NCI-H146 treated with DMSO at 0.1 percent for 48 hours (cell line): ENCODE results near the gene MAD2L1BP.
"Not testable (repeated sequence)": the region's sequence is repeated elsewhere in the genome, so short reads cannot be mapped to it uniquely, and the experiment has no call there.

ENCODE experiments used
- DNase-seq: peaks from one replicate; lab custom pipeline; 2025; ENCODE audit not compliant: unreplicated experiment; lab: John Stamatoyannopoulos, UW

MAD2L1BP gene, protein sequence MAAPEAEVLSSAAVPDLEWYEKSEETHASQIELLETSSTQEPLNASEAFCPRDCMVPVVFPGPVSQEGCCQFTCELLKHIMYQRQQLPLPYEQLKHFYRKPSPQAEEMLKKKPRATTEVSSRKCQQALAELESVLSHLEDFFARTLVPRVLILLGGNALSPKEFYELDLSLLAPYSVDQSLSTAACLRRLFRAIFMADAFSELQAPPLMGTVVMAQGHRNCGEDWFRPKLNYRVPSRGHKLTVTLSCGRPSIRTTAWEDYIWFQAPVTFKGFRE

GRCh38 chr6:43635387-43636307 lies at the start of gene MAD2L1BP:
TSS of gene MAD2L1BP (plus strand) at chr6:43635840. CDS start at chr6:43635876, 36 bp downstream.
- peak; percentile 85 for DNase-seq

DNA sequence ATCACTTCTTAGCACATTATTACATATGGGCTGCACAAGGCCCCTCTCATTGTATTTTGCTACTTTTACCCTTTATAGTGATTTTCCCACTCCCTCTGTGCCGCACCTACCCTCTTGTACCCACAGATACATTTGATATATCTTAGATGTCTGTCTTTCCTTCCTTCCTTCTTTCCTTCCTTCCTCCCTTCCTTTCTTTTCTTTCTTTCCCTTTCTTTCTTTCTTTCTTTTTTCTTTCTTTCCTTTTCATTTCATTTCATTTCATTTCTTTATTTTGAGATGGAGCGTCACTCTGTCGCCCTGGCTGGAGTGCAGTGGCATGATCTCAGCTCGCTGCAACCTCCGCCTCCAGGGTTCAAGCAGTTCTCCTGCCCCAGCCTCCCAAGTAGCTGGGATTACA lies 47.4 kb upstream of the MAD2L1BP start:
- DNase-seq = no peak

- DNase-seq = not testable (repeated sequence)
These were observed 46.1 kb upstream of the MAD2L1BP start for GRCh38 chr6:43589564-43589963.

DNA sequence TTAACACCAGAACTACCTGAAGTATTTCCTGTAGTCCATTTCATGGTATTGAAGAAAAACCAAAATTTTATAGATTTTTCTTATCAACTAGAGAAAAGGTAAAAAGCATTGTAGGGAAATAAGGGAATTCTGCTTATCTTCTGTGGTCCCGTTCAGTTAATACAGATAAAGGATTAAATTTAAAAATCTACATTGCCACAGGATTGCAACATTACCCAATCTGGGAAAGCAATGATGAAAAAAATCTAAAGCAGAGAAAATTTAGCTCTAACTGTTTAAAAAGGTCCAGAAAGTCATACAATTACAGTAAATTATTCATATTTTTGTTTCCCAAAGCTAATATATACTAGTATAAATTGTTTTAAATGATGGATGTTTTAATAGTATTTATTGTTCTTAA lies 41.7 kb upstream of the MAD2L1BP start:
- no peak for DNase-seq

DNA sequence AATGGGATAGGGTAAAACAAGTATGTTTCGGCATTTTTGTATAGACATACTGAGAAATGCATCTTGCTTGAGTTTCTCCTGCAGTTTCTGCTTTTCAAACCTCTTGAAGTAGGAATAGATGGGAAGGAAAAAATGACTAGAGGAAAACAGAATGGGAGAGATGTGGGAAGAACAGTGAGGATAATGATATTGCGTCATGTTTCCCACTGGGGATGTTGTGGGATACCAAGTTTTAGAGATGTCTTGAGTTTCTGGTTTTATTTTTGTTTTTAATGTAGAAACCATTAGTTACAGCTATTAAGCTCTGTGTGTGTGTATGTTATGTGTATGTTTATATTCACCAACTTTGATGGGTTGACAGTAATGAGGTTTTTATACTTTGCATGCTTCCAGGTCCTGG lies 35.0 kb upstream of the MAD2L1BP start:
- no peak for DNase-seq

DNA sequence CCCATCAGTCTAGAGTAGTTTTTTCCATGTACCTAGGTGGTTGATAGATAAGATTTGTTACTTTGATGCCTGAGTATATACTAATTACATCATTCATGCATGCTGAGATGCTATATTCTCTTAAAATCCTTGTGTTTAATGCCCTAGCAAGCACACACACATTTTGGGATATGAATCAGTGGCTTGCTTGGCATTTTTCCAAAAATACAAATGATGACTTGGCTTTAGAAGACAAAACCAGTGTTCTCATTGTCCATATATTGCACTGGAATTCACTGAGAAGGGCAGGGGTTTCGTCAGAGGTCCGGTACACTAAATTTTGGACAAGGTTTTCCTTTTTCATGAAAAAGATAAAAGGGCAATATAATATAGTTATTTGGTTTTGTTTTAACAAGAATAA lies 31.5 kb upstream of the MAD2L1BP start:
- no peak for DNase-seq

DNA sequence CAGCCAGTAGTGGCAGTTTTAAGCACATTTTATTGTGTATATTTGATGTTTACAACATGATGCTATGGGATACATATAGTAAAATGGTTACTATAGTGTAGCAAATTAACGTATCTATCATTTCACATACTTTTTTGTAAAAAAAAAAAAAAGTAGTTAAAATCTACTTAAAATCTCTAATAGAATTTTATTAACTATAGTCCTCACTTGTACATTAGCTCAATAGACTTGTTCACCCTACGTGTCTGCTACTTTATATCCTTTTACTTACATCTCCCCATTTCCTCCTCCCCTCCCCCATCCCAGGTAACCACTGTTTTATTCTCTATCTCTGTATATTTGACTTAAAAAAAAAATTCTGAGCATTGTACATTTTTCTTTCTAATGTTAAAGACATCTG lies 29.6 kb upstream of the MAD2L1BP start:
- DNase-seq = no peak

DNA sequence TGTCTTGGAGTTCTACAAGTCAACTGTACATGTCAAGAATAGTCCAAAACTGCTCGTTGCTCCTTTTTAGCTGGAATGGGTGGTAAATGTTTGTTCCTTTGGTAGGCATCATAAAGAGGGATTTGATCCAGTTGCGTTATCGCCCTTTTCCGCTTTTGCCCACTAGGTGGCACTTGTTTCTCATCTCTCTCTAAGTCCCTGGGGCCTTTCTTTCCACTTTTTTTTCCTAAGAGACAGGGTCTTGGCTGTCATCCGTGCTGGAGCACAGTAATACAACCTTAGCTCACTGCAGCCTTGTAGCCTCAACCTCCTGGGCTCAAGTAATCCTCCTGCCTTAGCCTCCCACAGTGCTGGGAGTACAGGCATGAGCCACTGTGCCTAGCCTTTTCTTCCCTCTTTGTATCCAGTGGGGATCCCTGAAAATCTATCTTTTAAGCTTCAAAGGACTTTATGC lies 27.3 kb upstream of the MAD2L1BP start:
- DNase-seq = peak; percentile 88

DNA sequence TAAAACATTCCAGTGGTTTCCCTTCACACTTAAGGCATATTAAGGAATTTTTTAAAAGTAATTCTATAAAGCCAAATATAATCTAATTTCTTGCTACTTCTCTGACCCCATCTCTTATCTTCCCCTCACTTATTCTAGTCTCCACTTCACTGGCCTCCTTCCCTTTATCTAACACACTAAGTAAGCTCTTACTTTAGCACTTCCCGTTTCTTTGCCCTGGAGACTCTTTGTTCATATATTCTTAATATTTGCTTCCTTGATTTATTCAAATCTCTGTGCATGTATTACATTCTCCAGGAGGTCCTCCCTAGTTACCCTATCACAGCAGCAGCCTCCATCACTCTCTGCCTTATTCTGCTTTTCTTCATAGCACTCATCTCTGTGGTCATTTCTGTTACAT lies 26.8 kb upstream of the MAD2L1BP start:
- DNase-seq = no peak

DNA sequence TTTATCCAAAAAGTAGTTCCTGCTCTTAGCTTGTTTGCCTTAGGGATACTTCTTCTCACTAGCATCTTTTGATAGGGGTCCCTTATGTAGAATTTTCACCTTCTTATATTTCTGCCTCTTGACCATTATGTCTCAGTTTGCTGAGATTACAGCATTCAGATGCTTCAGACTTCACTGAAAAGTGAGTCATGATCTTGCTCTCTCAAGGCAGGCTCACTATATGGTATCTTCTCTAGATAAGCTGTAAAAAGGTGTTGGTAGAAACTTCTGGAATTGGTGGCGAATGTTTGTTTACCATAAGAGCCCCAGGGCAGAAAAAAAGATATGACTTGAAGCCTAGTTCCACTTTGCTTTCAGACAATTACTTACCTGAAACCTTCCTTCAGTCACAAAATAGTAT lies 26.2 kb upstream of the MAD2L1BP start:
- no peak for DNase-seq

- no peak for DNase-seq
These were observed 25.2 kb upstream of the MAD2L1BP start for GRCh38 chr6:43610431-43610830.

GRCh38 chr6:43613721-43614395 lies 21.8 kb upstream of the MAD2L1BP start:
- no peak for DNase-seq

- no peak for DNase-seq
These were observed 21.3 kb upstream of the MAD2L1BP start for GRCh38 chr6:43614396-43614730.

- DNase-seq = no peak
These were observed 18.7 kb upstream of the MAD2L1BP start for GRCh38 chr6:43616725-43617472.

GRCh38 chr6:43621078-43621835 lies 14.4 kb upstream of the MAD2L1BP start:
- no peak for DNase-seq

DNA sequence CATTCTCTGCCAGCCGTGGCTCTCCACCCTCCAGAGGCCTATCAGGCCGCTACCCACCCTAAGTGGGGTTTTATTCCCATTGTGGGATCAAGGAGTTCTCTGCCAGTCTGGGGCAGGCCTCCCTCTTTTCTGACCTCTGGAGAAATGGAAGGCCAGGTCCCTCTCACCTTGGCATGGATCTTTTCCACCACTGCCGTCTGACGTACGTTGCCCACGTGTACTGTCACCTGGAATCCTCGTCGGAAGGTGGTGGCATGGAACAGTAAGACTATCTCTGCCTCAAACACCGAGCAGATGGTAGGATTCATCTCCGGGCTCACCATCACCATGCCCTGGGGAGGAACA lies 13.8 kb upstream of the MAD2L1BP start:
- no peak for DNase-seq

- no peak for DNase-seq
These were observed 13.1 kb upstream of the MAD2L1BP start for GRCh38 chr6:43622541-43622940.

DNA sequence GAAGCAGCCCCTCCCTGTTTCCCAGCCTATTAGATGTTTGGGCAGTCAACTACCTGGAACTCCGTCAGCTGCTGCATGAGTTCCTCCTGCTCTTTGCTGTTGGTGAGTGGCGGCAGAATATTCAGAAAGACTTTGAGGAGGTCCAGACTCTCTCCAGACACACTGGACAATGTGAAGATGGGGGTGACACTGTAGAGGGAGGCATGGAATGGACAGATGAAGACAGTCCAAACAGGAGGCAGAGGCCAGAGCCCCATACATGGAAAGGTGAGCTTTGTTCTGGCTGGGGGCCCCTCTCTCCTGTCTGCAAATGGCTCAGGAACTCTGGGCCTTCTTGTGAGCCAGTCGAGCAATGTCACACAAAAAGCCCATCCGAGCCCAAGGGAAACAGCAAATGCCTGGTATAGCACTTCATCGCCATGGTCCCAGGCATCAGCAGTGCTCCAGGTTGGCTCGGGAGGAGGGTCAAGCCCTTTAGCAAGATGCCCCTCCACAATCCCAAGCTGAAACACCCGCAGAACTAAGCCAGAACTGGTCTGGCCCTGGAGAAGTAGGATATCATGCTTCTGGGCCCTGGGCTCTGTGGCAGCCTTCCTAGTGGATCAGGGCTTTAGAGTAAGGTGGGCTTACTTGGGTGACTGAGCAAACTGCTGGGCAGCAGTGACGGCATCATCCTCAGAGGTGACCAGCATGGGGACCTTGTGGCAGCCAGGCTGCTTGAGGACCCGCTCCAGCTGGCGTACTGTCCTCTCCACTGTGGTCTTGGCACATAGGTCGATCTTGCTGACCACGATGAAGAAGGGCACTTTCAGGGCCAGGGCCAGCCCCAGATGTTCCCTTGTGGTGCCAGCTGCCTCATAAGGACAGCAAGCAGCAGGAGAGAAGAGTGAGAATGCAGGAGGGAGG lies 11.5 kb upstream of the MAD2L1BP start:
- DNase-seq = no peak

GRCh38 chr6:43624786-43625288 lies 10.8 kb upstream of the MAD2L1BP start:
- DNase-seq = no peak
